Measurements from ENCODE around the gene CHAT.

DNA sequence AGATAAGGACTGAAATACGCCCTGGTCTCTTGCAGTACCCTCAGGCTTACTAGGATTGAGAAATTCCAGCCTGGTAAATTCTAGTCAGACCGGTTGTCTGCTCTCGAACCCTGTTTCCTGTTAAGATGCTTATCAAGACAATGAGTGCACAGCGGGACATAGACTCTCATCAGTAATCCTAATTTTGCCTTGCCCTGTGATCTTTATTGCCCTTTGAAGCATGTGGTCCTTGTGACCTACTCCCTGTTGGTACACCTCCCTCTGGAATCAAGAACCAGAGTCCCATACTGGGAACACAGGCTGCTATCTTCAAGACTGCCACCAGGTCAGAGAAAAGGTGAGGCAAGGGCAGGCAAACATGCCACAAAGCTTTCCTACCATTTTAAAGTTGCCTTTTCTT lies 72.8 kb downstream of the CHAT start:
- no peak for TF ChIP-seq PAX5 (IDR thresholded peaks at IDR 0.05; ENCODE audit: insufficient read depth, low read length, severe bottlenecking)
- no peak for TF ChIP-seq POLR2A (IDR thresholded peaks at IDR 0.05; ENCODE audit: low read depth, low read length)
- no peak for TF ChIP-seq POLR2AphosphoS5 (IDR thresholded peaks at IDR 0.05; ENCODE audit: low read depth, low read length)
- TF ChIP-seq SPI1 (IDR thresholded peaks at IDR 0.05; ENCODE audit: low read depth, low read length): no peak
- TF ChIP-seq TAF1 (IDR thresholded peaks at IDR 0.05; ENCODE audit: low read depth, low read length): no peak
- no peak for TF ChIP-seq POU2F2 (IDR thresholded peaks at IDR 0.05; ENCODE audit: low read depth, low read length)

Measured in GM12891 (cell line).